Right lobe of liver (tissue), 6 donors: Measurements from ENCODE around the gene ITGAV. TPM values are rescaled to one million over a fixed set of nuclear protein-coding genes. Genes with fewer than 3 reads are reported as not detected.

Experiments used
- ATAC-seq, 4 donors: fragments of 200-7000 bp; cut with Tn5 transposase; one replicate each; pipeline ENCODE4 v1.9.1; 2020; ENCODE audit warnings: mild to moderate bottlenecking in 4 of 4, moderate library complexity in 4 of 4
- DNase-seq, 3 donors: peaks; one replicate each; pipeline ENCODE4 v3.0.0-alpha.2; 2020
- H3K27ac ChIP-seq, 3 donors: fragments of 200-600 bp; one replicate each; pipeline ENCODE4 v1.8.0; 2022
- H3K27me3 ChIP-seq, 2 donors: fragments of 200-600 bp; one replicate each; pipeline ENCODE4 v1.8.0; 2022
- H3K36me3 ChIP-seq, 4 donors: fragments of 200-600 bp; sonication (generic) in 1 of 4; one replicate each; pipeline versions ENCODE4 v1.5.1 to v1.8.0; 2017 to 2022; ENCODE audit warnings: control low read depth in 1 of 4
- H3K4me1 ChIP-seq, 4 donors: fragments of 200-600 bp; sonication (generic) in 1 of 4; one replicate each; pipeline versions ENCODE4 v1.5.1 to v1.8.0; 2017 to 2022; ENCODE audit warnings: control low read depth in 1 of 4
- H3K4me3 ChIP-seq, 3 donors: fragments of 200-600 bp; one replicate each; pipeline ENCODE4 v1.8.0; 2022
- H3K9me3 ChIP-seq, 4 donors: fragments of 200-600 bp; sonication (generic) in 1 of 4; one replicate each; pipeline versions ENCODE4 v1.5.1 to v1.8.0; 2017 to 2022; ENCODE audit warnings: control low read depth in 1 of 4
- POLR2A ChIP-seq: fragments of 450-650 bp; IDR thresholded peaks from one replicate; pipeline ENCODE4 v1.6.1; 2017; ENCODE audit warnings: antibody characterized with exemption, mild to moderate bottlenecking
- WGBS: methylation state at CpG from one replicate; pipeline ENCODE4 v1.1.6; 2018; ENCODE audit warnings: low coverage, low lambda C conversion rate; ENCODE audit not compliant: insufficient coverage; ENCODE audit errors: missing lambda C conversion rate; 5-methylcytosine and 5-hydroxymethylcytosine counted together
- intact Hi-C, 2 donors: fragments of 100-400 bp; cut with DNase I; formaldehyde crosslinking; loops; one replicate each; pipeline versions ENCODE4 v1.11.2 to v1.14.1; 2022
- total RNA-seq, 6 experiments: library from RNA; depleted of rRNA in 2 of 6; stranded (reverse); fragments of >200 nt in 2 of 6; fragmentation: NEBNext Ultra II Directional in 3 of 6; extraction: Animal tissue kit (Norgen Biotek cat#: 25700) in 3 of 6; gene quantifications; one replicate each; pipeline versions ENCODE4 v1.1.0 to v1.2.4, GENCODE V29; 2016 to 2023
- TF ChIP-seq, protein P1 (sequence below), 4 donors: fragments of 200-600 bp in 3 of 4; fragments of 450-650 bp in 1 of 4; IDR thresholded peaks; one replicate each; pipeline versions ENCODE4 v1.5.1 to v1.8.0; 2016 to 2022; ENCODE audit warnings: antibody characterized with exemption in 4 of 4, mild to moderate bottlenecking in 2 of 4
- donor health status: DM: no; HTN: yes; CAD: no.
- donor health status: DM: no; HTN: no; CAD: no.
- donor health status: DM: no; HTN: no; CAD: no.
- donor health status: DM: no; HTN: yes; CAD: no.
- donor health status: DM: no; HTN: yes; CAD: no.

Gene ITGAV
- total RNA-seq, 6 experiments from 2014 or later: 16.3 to 48.4 (median 26.4) TPM

- H3K9me3 ChIP-seq: no peaks in the 10 kb centered on the region
- TF ChIP-seq POLR2A: no peak
- TF ChIP-seq, protein P1, sequence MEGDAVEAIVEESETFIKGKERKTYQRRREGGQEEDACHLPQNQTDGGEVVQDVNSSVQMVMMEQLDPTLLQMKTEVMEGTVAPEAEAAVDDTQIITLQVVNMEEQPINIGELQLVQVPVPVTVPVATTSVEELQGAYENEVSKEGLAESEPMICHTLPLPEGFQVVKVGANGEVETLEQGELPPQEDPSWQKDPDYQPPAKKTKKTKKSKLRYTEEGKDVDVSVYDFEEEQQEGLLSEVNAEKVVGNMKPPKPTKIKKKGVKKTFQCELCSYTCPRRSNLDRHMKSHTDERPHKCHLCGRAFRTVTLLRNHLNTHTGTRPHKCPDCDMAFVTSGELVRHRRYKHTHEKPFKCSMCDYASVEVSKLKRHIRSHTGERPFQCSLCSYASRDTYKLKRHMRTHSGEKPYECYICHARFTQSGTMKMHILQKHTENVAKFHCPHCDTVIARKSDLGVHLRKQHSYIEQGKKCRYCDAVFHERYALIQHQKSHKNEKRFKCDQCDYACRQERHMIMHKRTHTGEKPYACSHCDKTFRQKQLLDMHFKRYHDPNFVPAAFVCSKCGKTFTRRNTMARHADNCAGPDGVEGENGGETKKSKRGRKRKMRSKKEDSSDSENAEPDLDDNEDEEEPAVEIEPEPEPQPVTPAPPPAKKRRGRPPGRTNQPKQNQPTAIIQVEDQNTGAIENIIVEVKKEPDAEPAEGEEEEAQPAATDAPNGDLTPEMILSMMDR (IDR thresholded peaks at IDR 0.05): no peak
- no peak overlapping the region for H3K4me3 ChIP-seq
- H3K4me1 ChIP-seq: peaks cover 0 to 10% (median under 1%) of the 10 kb centered on the region in 4 donors
- DNase-seq: no peak
- intact Hi-C loops: no loop called here
- no peaks in the 10 kb centered on the region for H3K36me3 ChIP-seq
- 88% methylated on average over 1 of the region's 3 CpGs for WGBS
- H3K27ac ChIP-seq: no peak overlapping the region
- ATAC-seq: no peak
- H3K27me3 ChIP-seq: no peaks in the 10 kb centered on the region
Measured at GRCh38 chr2:186599186-186599778, 9.4 kb downstream of the ITGAV start.

DNA sequence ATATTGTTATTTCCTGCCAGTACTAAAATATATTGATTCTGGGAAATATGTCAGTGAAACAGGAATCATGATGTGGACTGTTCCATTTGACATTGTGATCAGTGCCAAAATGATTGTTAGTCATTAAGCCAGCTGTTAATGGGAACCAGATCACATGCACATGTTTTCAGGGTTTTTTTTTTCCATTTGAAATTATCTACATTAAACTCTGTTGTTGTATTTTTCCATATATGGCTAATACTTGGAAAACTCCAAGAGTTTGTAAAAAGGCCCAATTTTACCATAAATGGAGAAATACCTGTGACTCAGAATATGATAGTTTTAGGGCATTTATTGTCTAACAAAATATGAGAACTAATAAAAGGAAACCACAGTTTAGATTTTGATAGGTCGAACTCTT lies 13.4 kb downstream of the ITGAV start:
- Histone ChIP-seq H3K27me3 (no peaks in the 10 kb centered on the region), H3K4me1 (no peaks in the 10 kb centered on the region), H3K9me3 (no peaks in the 10 kb centered on the region), H3K4me3 (no peak overlapping the region), H3K27ac (no peak overlapping the region), H3K36me3 (no peaks in the 10 kb centered on the region)
- intact Hi-C loops: no loop called here
- WGBS: 89% methylated on average over 1 of the region's 1 CpG
- no peak for DNase-seq
- no peak for ATAC-seq
- TF ChIP-seq, protein P1 (IDR thresholded peaks at IDR 0.05): no peak
- no peak for TF ChIP-seq POLR2A

DNA sequence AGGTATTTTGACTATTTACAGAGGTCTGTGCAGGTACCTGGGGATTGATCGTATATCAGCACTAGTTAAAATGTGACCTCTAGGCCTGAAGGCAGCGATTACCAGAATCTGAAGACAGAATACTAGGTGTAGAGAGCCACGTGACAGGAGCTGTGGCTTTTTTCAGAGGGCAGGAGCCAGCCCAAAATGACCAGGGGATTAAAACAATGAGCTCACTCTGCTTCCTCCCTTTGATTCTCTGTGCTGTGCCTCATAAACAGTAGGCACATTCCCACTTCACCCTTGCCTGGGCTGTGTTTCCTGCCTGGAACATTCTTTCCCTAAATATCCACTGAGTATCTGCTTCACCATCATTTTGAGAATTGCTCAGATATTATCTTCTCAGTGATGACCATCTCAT lies 15.2 kb downstream of the ITGAV start:
- Histone ChIP-seq H3K36me3 (no peaks in the 10 kb centered on the region), H3K9me3 (no peaks in the 10 kb centered on the region), H3K4me1 (no peaks in the 10 kb centered on the region), H3K4me3 (no peak overlapping the region), H3K27me3 (no peaks in the 10 kb centered on the region), H3K27ac (peak overlapping the region in 1 of 3 donors; percentile 6)
- WGBS: 60% methylated on average over 3 of the region's 3 CpGs
- intact Hi-C loops: no loop called here
- TF ChIP-seq, protein P1 (IDR thresholded peaks at IDR 0.05): no peak
- TF ChIP-seq POLR2A: no peak
- ATAC-seq (peak in 3 of 4 donors; percentile 17 to 88 (median 47)), DNase-seq (peak in 1 of 3 donors; percentile 28)

- intact Hi-C loops: no loop called here
- Histone ChIP-seq H3K4me3 (no peak overlapping the region), H3K27ac (no peak overlapping the region), H3K27me3 (no peaks in the 10 kb centered on the region), H3K36me3 (no peaks in the 10 kb centered on the region), H3K4me1 (no peaks in the 10 kb centered on the region), H3K9me3 (no peaks in the 10 kb centered on the region)
- ATAC-seq (no peak), DNase-seq (no peak)
- 92% methylated on average over 6 of the region's 6 CpGs for WGBS
- no peak for TF ChIP-seq POLR2A
- TF ChIP-seq, protein P1 (IDR thresholded peaks at IDR 0.05): no peak
Measured at GRCh38 chr2:186607660-186608324, 17.9 kb downstream of the ITGAV start.
